PC-3 (cell line): ENCODE data around the gene EMP2. TPM values are rescaled to one million over a fixed set of nuclear protein-coding genes. Genes with fewer than 3 reads are reported as not detected.
"Not testable (repeated sequence)": the region's sequence is repeated elsewhere in the genome, so short reads cannot be mapped to it uniquely, and the experiment has no call there.

Source experiments
- ATAC-seq: fragments of 200-7000 bp; cut with Tn5 transposase; 2 replicates; pipeline ENCODE4 v1.9.1; 2020; ENCODE audit warnings: mild to moderate bottlenecking, moderate library complexity
- BruUV-seq: library from RNA; stranded (reverse); fragments of 400-500 nt; replicated peaks from 2 replicates; lab custom pipeline; 2021; lab: Mats Ljungman, UMichigan
- CTCF ChIA-PET: fragments of 300-600 bp; sonication (Branson Sonifier 250); formaldehyde crosslinking; loops from one replicate; lab custom pipeline; 2022; ENCODE audit warnings: antibody characterized with exemption; lab: Charles Lee
- POLR2A ChIA-PET: fragments of 300-600 bp; sonication (Branson Sonifier 250); formaldehyde crosslinking; loops from one replicate; lab custom pipeline; 2022; ENCODE audit warnings: antibody characterized with exemption; ENCODE audit not compliant: unreplicated experiment; lab: Charles Lee
- DNase-seq: peaks from one replicate; pipeline ENCODE4 v3.0.0-alpha.2; 2015
- H2AFZ ChIP-seq: fragments of 300-600 bp; sonication (generic); 2 replicates; pipeline ENCODE4 v1.6.0; 2016; ENCODE audit warnings: antibody characterized with exemption, low read length
- H3F3A ChIP-seq: fragments of 300-600 bp; sonication (generic); one replicate; pipeline ENCODE4 v1.6.0; 2017; ENCODE audit warnings: antibody characterized with exemption, low read length, control low read depth, mild to moderate bottlenecking; ENCODE audit not compliant: unreplicated experiment
- H3K27ac ChIP-seq: fragments of 300-600 bp; sonication (generic); 2 replicates; pipeline ENCODE4 v1.5.1; 2016; ENCODE audit warnings: mild to moderate bottlenecking, low read length
- H3K27me3 ChIP-seq: fragments of 300-600 bp; sonication (generic); 2 replicates; pipeline ENCODE4 v1.6.1; 2016; ENCODE audit warnings: low read length, mixed read lengths
- H3K36me3 ChIP-seq: fragments of 300-600 bp; sonication (generic); 2 replicates; pipeline ENCODE4 v1.6.1; 2016; ENCODE audit warnings: low read depth, mixed run types, low read length, mixed read lengths
- H3K4me1 ChIP-seq: fragments of 300-600 bp; sonication (generic); 2 replicates; pipeline ENCODE4 v1.5.1; 2016; ENCODE audit warnings: low read length; ENCODE audit not compliant: insufficient read depth
- H3K4me2 ChIP-seq: fragments of 300-600 bp; sonication (generic); 2 replicates; pipeline ENCODE4 v1.6.0; 2016; ENCODE audit warnings: low read length
- H3K4me3 ChIP-seq: fragments of 300-600 bp; sonication (generic); 2 replicates; pipeline ENCODE4 v1.5.1; 2016; ENCODE audit warnings: mild to moderate bottlenecking, low read length, mixed read lengths
- H3K79me2 ChIP-seq: fragments of 300-600 bp; sonication (generic); 2 replicates; pipeline ENCODE4 v1.6.1; 2017; ENCODE audit warnings: low read length, mixed read lengths
- H3K9ac ChIP-seq: fragments of 300-600 bp; sonication (generic); 2 replicates; pipeline ENCODE4 v1.6.0; 2016; ENCODE audit warnings: mild to moderate bottlenecking, low read length
- H3K9me2 ChIP-seq: fragments of 300-600 bp; sonication (generic); replicated peaks from 2 replicates; pipeline ENCODE4 v1.6.1; 2016; ENCODE audit warnings: mixed run types, low read length, mixed read lengths
- H3K9me3 ChIP-seq: fragments of 300-600 bp; sonication (generic); 2 replicates; pipeline ENCODE4 v1.6.1; 2016; ENCODE audit warnings: low read length, mixed read lengths
- H4K20me1 ChIP-seq: fragments of 300-600 bp; sonication (generic); 2 replicates; pipeline ENCODE4 v1.6.1; 2016; ENCODE audit warnings: low read length, mixed read lengths
- CTCF ChIP-seq: fragments of 300-600 bp; sonication (generic); conservative IDR thresholded peaks from 2 replicates; pipeline ENCODE4 v1.5.1; 2017; ENCODE audit warnings: antibody characterized with exemption, low read depth, mild to moderate bottlenecking, low read length
- EZH2 ChIP-seq: fragments of 300-600 bp; sonication (generic); IDR thresholded peaks from one replicate; pipeline ENCODE4 v1.6.1; 2017; ENCODE audit warnings: antibody characterized with exemption, mild to moderate bottlenecking, low read length; ENCODE audit not compliant: unreplicated experiment
- EZH2phosphoT487 ChIP-seq: fragments of 300-600 bp; sonication (generic); IDR thresholded peaks from 2 replicates; pipeline ENCODE4 v1.6.1; 2018; ENCODE audit warnings: mild to moderate bottlenecking, antibody characterized with exemption, low read length, borderline replicate concordance
- intact Hi-C: fragments of 100-400 bp; cut with micrococcal nuclease; formaldehyde crosslinking; loops from 2 replicates; pipeline ENCODE4 v1.9.0; 2023
- total RNA-seq: library from RNA; depleted of rRNA; stranded (reverse); fragments of >200 nt; gene quantifications from 2 replicates; pipeline ENCODE4 v1.2.3, GENCODE V29; 2014

Gene EMP2
- total RNA-seq, 1 experiment from 2014 or later, result 38.7 TPM

- BruUV-seq, result no TSS peak
- POLR2A ChIA-PET, result no interaction called here
- no peak overlapping the region for H2AFZ ChIP-seq
These were observed 70.8 kb downstream of the EMP2 start for GRCh38 chr16:10509534-10510025.

GRCh38 chr16:10505286-10505685, 75.1 kb downstream of the EMP2 start:
- H3K9me3 ChIP-seq, H3K4me1 ChIP-seq, H2AFZ ChIP-seq, H4K20me1 ChIP-seq, intact Hi-C loops, H3K27me3 ChIP-seq, H3K4me3 ChIP-seq, ATAC-seq, H3K79me2 ChIP-seq, POLR2A ChIA-PET, BruUV-seq, H3K9ac ChIP-seq, CTCF ChIA-PET, H3K4me2 ChIP-seq, DNase-seq, H3K36me3 ChIP-seq, H3F3A ChIP-seq, H3K9me2 ChIP-seq, H3K27ac ChIP-seq: not testable (repeated sequence)

More at GRCh38 chr16:10509534-10510025, 70.8 kb downstream of the EMP2 start:
- intact Hi-C loops, result loop anchor here (1.0 to 10.0 kb wide), 5 partner anchors 68 to 405 kb away; no protein-coding TSS in a partner anchor
- Histone ChIP-seq H3K79me2 (no peaks in the 10 kb centered on the region), H3K9me2 (no peaks in the 10 kb centered on the region), H3F3A (no peaks in the 10 kb centered on the region), H3K9ac (no peak overlapping the region), H3K27ac (no peak overlapping the region), H3K4me3 (no peak overlapping the region), H3K4me2 (no peak overlapping the region), H3K27me3 (no peaks in the 10 kb centered on the region), H4K20me1 (no peaks in the 10 kb centered on the region), H3K4me1 (peaks cover 18% of the 10 kb centered on the region), H3K9me3 (no peaks in the 10 kb centered on the region), H3K36me3 (no peaks in the 10 kb centered on the region)
- ATAC-seq (peak; percentile 89), DNase-seq (peak; percentile 78)
- CTCF ChIA-PET, result interaction anchor here (0.8 to 1.8 kb wide), 2 partner anchors 124 to 194 kb away, joined by 3 to 7 read pairs; partner anchors contain the start of gene ATF7IP2
- TF ChIP-seq CTCF (peak; percentile 74), EZH2 (no peak)

- no peak overlapping the region for H3K4me3 ChIP-seq
- H3K9ac ChIP-seq, result no peak overlapping the region
- no peak overlapping the region for H3K4me2 ChIP-seq
- no peaks in the 10 kb centered on the region for H4K20me1 ChIP-seq
- H3K27ac ChIP-seq, result no peak overlapping the region
- H2AFZ ChIP-seq, result no peak overlapping the region
- ATAC-seq, result no peak
- H3F3A ChIP-seq, result no peaks in the 10 kb centered on the region
- no peaks in the 10 kb centered on the region for H3K4me1 ChIP-seq
- H3K27me3 ChIP-seq, result no peaks in the 10 kb centered on the region
- TF ChIP-seq EZH2 (no peak), EZH2phosphoT487 (no peak), CTCF (no peak)
- CTCF ChIA-PET, result no interaction called here
- intact Hi-C loops, result no loop called here
- no peak for DNase-seq
- no peaks in the 10 kb centered on the region for H3K36me3 ChIP-seq
- no TSS peak for BruUV-seq
- no peaks in the 10 kb centered on the region for H3K9me2 ChIP-seq
- POLR2A ChIA-PET, result no interaction called here
- no peaks in the 10 kb centered on the region for H3K79me2 ChIP-seq
- no peaks in the 10 kb centered on the region for H3K9me3 ChIP-seq
These were observed 76.0 kb downstream of the EMP2 start for GRCh38 chr16:10504404-10504885.
